ENCODE data around the gene DZIP3. TPM values are rescaled to one million over a fixed set of nuclear protein-coding genes. Genes with fewer than 3 reads are reported as not detected.

Gene DZIP3
- total and polyA plus RNA-seq, 10 of the 15 experiments (the other 5 are each of a cell fraction or from before 2014, with no cell fraction given): 4.3 to 15.6 (median 9.2) TPM

GRCh38 chr3:108548304-108548703 lies 41.2 kb upstream of the DZIP3 start:
- Histone ChIP-seq H3K79me2 (ENCODE audit: control insufficient read depth, insufficient read depth, low read length) (no peaks in the 10 kb centered on the region), H3K4me1 (ENCODE audit: control insufficient read depth, insufficient read depth, low read length) (no peaks in the 10 kb centered on the region), H3K9me3 (replicated peaks; ENCODE audit: control insufficient read depth, insufficient read depth, low read length) (no peaks in the 10 kb centered on the region), H3K9ac (ENCODE audit: control insufficient read depth, insufficient read depth, low read length) (no peak overlapping the region), H3K27ac (ENCODE audit: control insufficient read depth, insufficient read depth) (no peak overlapping the region), H3K4me3 (no peak overlapping the region), H2AFZ (ENCODE audit: control insufficient read depth, low read depth, low read length) (no peak overlapping the region), H4K20me1 (ENCODE audit: control insufficient read depth, insufficient read depth) (no peaks in the 10 kb centered on the region), H3K36me3 (ENCODE audit: control insufficient read depth in 2 of 2, insufficient read depth in 2 of 2, low read length in 1 of 2) (peaks cover 4 to 16% of the 10 kb centered on the region in 2 experiments; a peak in 3 of 4 replicates), H3K4me2 (ENCODE audit: control insufficient read depth, insufficient read depth) (no peak overlapping the region), H3K27me3 (replicated peaks in 1 of 2; ENCODE audit: control insufficient read depth in 2 of 2, insufficient read depth in 2 of 2, low read length in 1 of 2) (no peaks in the 10 kb centered on the region)
- ChIA-PET CTCF (no interaction called here), RAD21 (ENCODE audit: unreplicated experiment) (no interaction called here), POLR2A (no interaction called here), SMC1A (ENCODE audit: uncharacterized antibody, unreplicated experiment) (no interaction called here)
- 100% methylated on average over 1 of the region's 1 CpG for WGBS (ENCODE audit: insufficient coverage, insufficient replicate concordance, low lambda C conversion rate, missing lambda C conversion rate)
- intact Hi-C loops (cut with micrococcal nuclease; ENCODE audit: unreplicated experiment): no loop called here
- DNase-seq (ENCODE audit: low read depth, low spot score): no peak
- no peak for FAIRE-seq
- no peak for TF ChIP-seq NFXL1 (IDR thresholded peaks at IDR 0.05; ENCODE audit: borderline replicate concordance)
- TF ChIP-seq STAT1 (conservative IDR thresholded peaks at IDR 0.05): no peak
- TF ChIP-seq IRF5 (IDR thresholded peaks at IDR 0.05; ENCODE audit: borderline replicate concordance): no peak
- no peak for TF ChIP-seq WRNIP1 (IDR thresholded peaks at IDR 0.05; ENCODE audit: borderline replicate concordance, low read depth, low read length)
- no peak for TF ChIP-seq NFYA (IDR thresholded peaks at IDR 0.05; ENCODE audit: borderline replicate concordance, low read depth, low read length)
- TF ChIP-seq IKZF1 (conservative IDR thresholded peaks at IDR 0.05): no peak
- no peak for TF ChIP-seq IRF4 (IDR thresholded peaks at IDR 0.05; ENCODE audit: low read depth, low read length)
- no peak for TF ChIP-seq PAX5 (IDR thresholded peaks at IDR 0.05; ENCODE audit: borderline replicate concordance, low read depth, low read length)
- no peak for ATAC-seq
- BruUV-seq (replicated peaks): no TSS peak
- in situ Hi-C loops (cut with MboI): no loop called here

- no peak for ATAC-seq
- RAD21 ChIA-PET (ENCODE audit: unreplicated experiment): no interaction called here
- Histone ChIP-seq H3K4me2 (ENCODE audit: control insufficient read depth, insufficient read depth) (no peak overlapping the region), H3K27ac (ENCODE audit: control insufficient read depth, insufficient read depth) (no peak overlapping the region), H3K36me3 (ENCODE audit: control insufficient read depth in 2 of 2, insufficient read depth in 2 of 2, low read length in 1 of 2) (peaks cover 0 to 14% of the 10 kb centered on the region in 2 experiments; a peak in 2 of 4 replicates), H2AFZ (ENCODE audit: control insufficient read depth, low read depth, low read length) (no peak overlapping the region), H3K9me3 (replicated peaks; ENCODE audit: control insufficient read depth, insufficient read depth, low read length) (no peaks in the 10 kb centered on the region), H3K4me3 (no peak overlapping the region), H3K79me2 (ENCODE audit: control insufficient read depth, insufficient read depth, low read length) (no peaks in the 10 kb centered on the region), H3K27me3 (replicated peaks in 1 of 2; ENCODE audit: control insufficient read depth in 2 of 2, insufficient read depth in 2 of 2, low read length in 1 of 2) (no peaks in the 10 kb centered on the region), H3K9ac (ENCODE audit: control insufficient read depth, insufficient read depth, low read length) (no peak overlapping the region), H4K20me1 (ENCODE audit: control insufficient read depth, insufficient read depth) (no peaks in the 10 kb centered on the region), H3K4me1 (ENCODE audit: control insufficient read depth, insufficient read depth, low read length) (no peaks in the 10 kb centered on the region)
- CTCF ChIA-PET: no interaction called here
- FAIRE-seq: no peak
- DNase-seq (ENCODE audit: low read depth, low spot score): no peak
- SMC1A ChIA-PET (ENCODE audit: uncharacterized antibody, unreplicated experiment): no interaction called here
- intact Hi-C loops (cut with micrococcal nuclease; ENCODE audit: unreplicated experiment) (no loop called here), in situ Hi-C loops (cut with MboI) (no loop called here)
- 71% methylated on average over 2 of the region's 2 CpGs for WGBS (ENCODE audit: insufficient coverage, insufficient replicate concordance, low lambda C conversion rate, missing lambda C conversion rate)
- POLR2A ChIA-PET: no interaction called here
- BruUV-seq (replicated peaks): no TSS peak
- no peak for TF ChIP-seq MEF2B (IDR thresholded peaks at IDR 0.05; ENCODE audit: partially characterized antibody, poor library complexity, severe bottlenecking)
- TF ChIP-seq EP300 (IDR thresholded peaks at IDR 0.05; ENCODE audit: borderline replicate concordance in 1 of 2, control insufficient read depth in 1 of 2, low read depth in 2 of 2, low read length in 2 of 2): no peak
- no peak for TF ChIP-seq KDM1A (IDR thresholded peaks at IDR 0.05; ENCODE audit: borderline replicate concordance)
- no peak for TF ChIP-seq ZNF274 (IDR thresholded peaks at IDR 0.05; ENCODE audit: insufficient read depth, insufficient read length)
- TF ChIP-seq POLR2AphosphoS5 (IDR thresholded peaks at IDR 0.05; ENCODE audit: low read length): no peak
- no peak for TF ChIP-seq LARP7 (IDR thresholded peaks at IDR 0.05)
Measured at GRCh38 chr3:108548886-108549285, 40.6 kb upstream of the DZIP3 start.
